Activated T-cell treated with anti-CD3 and anti-CD28 coated beads, Interleukin-2, amount 50 U/mL, for 24 hours (primary cell): ENCODE data around the gene RIOX2.
A peak's percentile ranks its signal among the peaks of the same experiment; 100 is the strongest.

Experiments
- DNase-seq: peaks from one replicate; pipeline ENCODE4 v3.0.0-alpha.2; 2020
- H3K27ac Mint-ChIP-seq: 2 replicates; pipeline ENCODE4 v1.8.0; 2020; ENCODE audit warnings: mild to moderate bottlenecking, mixed read lengths
- H3K27me3 Mint-ChIP-seq: 2 replicates; pipeline ENCODE4 v1.8.0; 2020; ENCODE audit warnings: mixed read lengths
- H3K36me3 Mint-ChIP-seq: 2 replicates; pipeline ENCODE4 v1.8.0; 2020; ENCODE audit warnings: low read depth, mixed read lengths
- H3K4me1 Mint-ChIP-seq: 2 replicates; pipeline ENCODE4 v1.8.0; 2020; ENCODE audit warnings: low read depth, mixed read lengths
- H3K4me3 Mint-ChIP-seq: 2 replicates; pipeline ENCODE4 v1.8.0; 2020; ENCODE audit warnings: mild to moderate bottlenecking, moderate library complexity, mixed read lengths
- H3K9me3 Mint-ChIP-seq: 2 replicates; pipeline ENCODE4 v1.8.0; 2020; ENCODE audit warnings: mixed read lengths

The RIOX2 gene

GRCh38 chr3:97952872-97953271 is 19.4 kb downstream of the RIOX2 start:
- H3K4me1 Mint-ChIP-seq: no peaks in the 10 kb centered on the region
- H3K4me3 Mint-ChIP-seq: no peak overlapping the region
- peaks cover 96% of the 10 kb centered on the region for H3K36me3 Mint-ChIP-seq
- H3K9me3 Mint-ChIP-seq: no peaks in the 10 kb centered on the region
- H3K27me3 Mint-ChIP-seq: no peaks in the 10 kb centered on the region
- no peak for DNase-seq
- no peak overlapping the region for H3K27ac Mint-ChIP-seq

GRCh38 chr3:97952280-97952679 is 20.0 kb downstream of the RIOX2 start:
- Mint-ChIP-seq H3K9me3 (no peaks in the 10 kb centered on the region), H3K27me3 (no peaks in the 10 kb centered on the region), H3K4me1 (no peaks in the 10 kb centered on the region), H3K27ac (no peak overlapping the region), H3K36me3 (peaks cover 96% of the 10 kb centered on the region), H3K4me3 (no peak overlapping the region)
- no peak for DNase-seq

- Mint-ChIP-seq H3K27ac (no peak overlapping the region), H3K27me3 (no peaks in the 10 kb centered on the region), H3K4me3 (no peak overlapping the region), H3K36me3 (peaks cover 98% of the 10 kb centered on the region), H3K4me1 (no peaks in the 10 kb centered on the region), H3K9me3 (no peaks in the 10 kb centered on the region)
- no peak for DNase-seq
Observed at GRCh38 chr3:97950360-97950759, 21.9 kb downstream of the RIOX2 start.

GRCh38 chr3:97949743-97950142 is 22.5 kb downstream of the RIOX2 start:
- Mint-ChIP-seq H3K4me1 (no peaks in the 10 kb centered on the region), H3K27me3 (no peaks in the 10 kb centered on the region), H3K27ac (no peak overlapping the region), H3K36me3 (peaks cover 98% of the 10 kb centered on the region), H3K9me3 (no peaks in the 10 kb centered on the region), H3K4me3 (no peak overlapping the region)
- DNase-seq: no peak

- Mint-ChIP-seq H3K27me3 (no peaks in the 10 kb centered on the region), H3K4me1 (no peaks in the 10 kb centered on the region), H3K4me3 (no peak overlapping the region), H3K9me3 (no peaks in the 10 kb centered on the region), H3K36me3 (peaks cover 98% of the 10 kb centered on the region), H3K27ac (no peak overlapping the region)
- DNase-seq: no peak
Observed at GRCh38 chr3:97949110-97949485, 23.1 kb downstream of the RIOX2 start.

GRCh38 chr3:97948351-97949109 is 23.7 kb downstream of the RIOX2 start:
- Mint-ChIP-seq H3K27ac (no peak overlapping the region), H3K36me3 (peaks cover 99% of the 10 kb centered on the region), H3K9me3 (no peaks in the 10 kb centered on the region), H3K27me3 (no peaks in the 10 kb centered on the region), H3K4me1 (peaks cover under 1% of the 10 kb centered on the region), H3K4me3 (no peak overlapping the region)
- no peak for DNase-seq

- no peak for DNase-seq
- Mint-ChIP-seq H3K9me3 (no peaks in the 10 kb centered on the region), H3K27me3 (no peaks in the 10 kb centered on the region), H3K27ac (peak overlapping the region; percentile 84), H3K36me3 (peaks cover 87% of the 10 kb centered on the region), H3K4me1 (peaks cover 19% of the 10 kb centered on the region), H3K4me3 (no peak overlapping the region)
Observed at GRCh38 chr3:97942801-97943546, 29.3 kb downstream of the RIOX2 start.

GRCh38 chr3:97940034-97940433 is 32.2 kb downstream of the RIOX2 start:
- no peak overlapping the region for H3K27ac Mint-ChIP-seq
- no peaks in the 10 kb centered on the region for H3K27me3 Mint-ChIP-seq
- peaks cover 85% of the 10 kb centered on the region for H3K36me3 Mint-ChIP-seq
- H3K4me1 Mint-ChIP-seq: peaks cover 37% of the 10 kb centered on the region
- no peaks in the 10 kb centered on the region for H3K9me3 Mint-ChIP-seq
- no peak for DNase-seq
- no peak overlapping the region for H3K4me3 Mint-ChIP-seq

GRCh38 chr3:97939401-97939800 is 32.8 kb downstream of the RIOX2 start:
- no peaks in the 10 kb centered on the region for H3K27me3 Mint-ChIP-seq

GRCh38 chr3:97938444-97938843 is 33.8 kb downstream of the RIOX2 start:
- H3K27ac Mint-ChIP-seq: no peak overlapping the region
- peaks cover 39% of the 10 kb centered on the region for H3K4me1 Mint-ChIP-seq
- peaks cover 74% of the 10 kb centered on the region for H3K36me3 Mint-ChIP-seq

More at GRCh38 chr3:97939401-97939800, 32.8 kb downstream of the RIOX2 start:
- H3K4me1 Mint-ChIP-seq: peaks cover 41% of the 10 kb centered on the region
- H3K4me3 Mint-ChIP-seq: no peak overlapping the region
- H3K36me3 Mint-ChIP-seq: peaks cover 81% of the 10 kb centered on the region
- no peak for DNase-seq
- H3K27ac Mint-ChIP-seq: no peak overlapping the region
- H3K9me3 Mint-ChIP-seq: no peaks in the 10 kb centered on the region

GRCh38 chr3:97937205-97937604 is 35.0 kb downstream of the RIOX2 start:
- H3K9me3 Mint-ChIP-seq: no peaks in the 10 kb centered on the region
- no peaks in the 10 kb centered on the region for H3K27me3 Mint-ChIP-seq
- H3K36me3 Mint-ChIP-seq: peaks cover 62% of the 10 kb centered on the region
- H3K27ac Mint-ChIP-seq: no peak overlapping the region
- H3K4me1 Mint-ChIP-seq: peaks cover 28% of the 10 kb centered on the region
- no peak overlapping the region for H3K4me3 Mint-ChIP-seq
- no peak for DNase-seq

More at GRCh38 chr3:97938444-97938843, 33.8 kb downstream of the RIOX2 start:
- Mint-ChIP-seq H3K27me3 (no peaks in the 10 kb centered on the region), H3K9me3 (no peaks in the 10 kb centered on the region), H3K4me3 (no peak overlapping the region)
- no peak for DNase-seq

- Mint-ChIP-seq H3K27ac (no peak overlapping the region), H3K36me3 (peaks cover 55% of the 10 kb centered on the region), H3K4me3 (no peak overlapping the region), H3K9me3 (no peaks in the 10 kb centered on the region), H3K27me3 (no peaks in the 10 kb centered on the region), H3K4me1 (peaks cover 23% of the 10 kb centered on the region)
- no peak for DNase-seq
Observed at GRCh38 chr3:97935842-97936241, 36.4 kb downstream of the RIOX2 start.

- no peak overlapping the region for H3K27ac Mint-ChIP-seq
- no peaks in the 10 kb centered on the region for H3K27me3 Mint-ChIP-seq
- H3K4me1 Mint-ChIP-seq: peaks cover 23% of the 10 kb centered on the region
- H3K4me3 Mint-ChIP-seq: no peak overlapping the region
- no peak for DNase-seq
- H3K36me3 Mint-ChIP-seq: peaks cover 51% of the 10 kb centered on the region
- H3K9me3 Mint-ChIP-seq: no peaks in the 10 kb centered on the region
Observed at GRCh38 chr3:97934980-97935695, 37.1 kb downstream of the RIOX2 start.

- H3K9me3 Mint-ChIP-seq: no peaks in the 10 kb centered on the region
- peaks cover 33% of the 10 kb centered on the region for H3K36me3 Mint-ChIP-seq
- no peaks in the 10 kb centered on the region for H3K27me3 Mint-ChIP-seq
- no peak overlapping the region for H3K4me3 Mint-ChIP-seq
- H3K27ac Mint-ChIP-seq: no peak overlapping the region
- no peak for DNase-seq
- H3K4me1 Mint-ChIP-seq: peaks cover 18% of the 10 kb centered on the region
Observed at GRCh38 chr3:97932387-97932801, 39.8 kb downstream of the RIOX2 start.

- no peaks in the 10 kb centered on the region for H3K9me3 Mint-ChIP-seq
- no peak for DNase-seq
- no peak overlapping the region for H3K27ac Mint-ChIP-seq
- peaks cover 22% of the 10 kb centered on the region for H3K36me3 Mint-ChIP-seq
- H3K4me3 Mint-ChIP-seq: no peak overlapping the region
- H3K27me3 Mint-ChIP-seq: no peaks in the 10 kb centered on the region
- H3K4me1 Mint-ChIP-seq: peaks cover 15% of the 10 kb centered on the region
Observed at GRCh38 chr3:97931218-97931617, 41.0 kb downstream of the RIOX2 start.
